OCI-LY1 (cell line): Measurements from ENCODE around the gene GALNTL6.

Experiments
- CTCF ChIP-seq: fragments of 200-600 bp; sonication (generic), shearing (Covaris generic); IDR thresholded peaks from 2 replicates; pipeline ENCODE4 v1.5.1; 2017; ENCODE audit warnings: mild to moderate bottlenecking, antibody characterized with exemption, low read length, moderate library complexity, mixed read lengths
- EZH2 ChIP-seq: fragments of 200-600 bp; sonication (generic), shearing (Covaris generic); IDR thresholded peaks from 2 replicates; pipeline ENCODE4 v1.8.0; 2017; ENCODE audit warnings: borderline replicate concordance, mixed run types, mild to moderate bottlenecking, antibody characterized with exemption, low read length, moderate library complexity, mixed read lengths

- TF ChIP-seq EZH2 = no peak
- no peak for TF ChIP-seq CTCF
Measured at GRCh38 chr4:171889681-171890080, 76.5 kb downstream of the GALNTL6 start.
